PC-3 (cell line): ENCODE results near the gene GALNT18.

Source experiments
- EZH2 ChIP-seq: fragments of 300-600 bp; sonication (generic); IDR thresholded peaks from one replicate; pipeline ENCODE4 v1.6.1; 2017; ENCODE audit warnings: antibody characterized with exemption, mild to moderate bottlenecking, low read length; ENCODE audit not compliant: unreplicated experiment
- TF ChIP-seq, protein P1 (sequence below): fragments of 300-600 bp; sonication (generic); conservative IDR thresholded peaks from 2 replicates; pipeline ENCODE4 v1.5.1; 2017; ENCODE audit warnings: antibody characterized with exemption, low read depth, mild to moderate bottlenecking, low read length

DNA sequence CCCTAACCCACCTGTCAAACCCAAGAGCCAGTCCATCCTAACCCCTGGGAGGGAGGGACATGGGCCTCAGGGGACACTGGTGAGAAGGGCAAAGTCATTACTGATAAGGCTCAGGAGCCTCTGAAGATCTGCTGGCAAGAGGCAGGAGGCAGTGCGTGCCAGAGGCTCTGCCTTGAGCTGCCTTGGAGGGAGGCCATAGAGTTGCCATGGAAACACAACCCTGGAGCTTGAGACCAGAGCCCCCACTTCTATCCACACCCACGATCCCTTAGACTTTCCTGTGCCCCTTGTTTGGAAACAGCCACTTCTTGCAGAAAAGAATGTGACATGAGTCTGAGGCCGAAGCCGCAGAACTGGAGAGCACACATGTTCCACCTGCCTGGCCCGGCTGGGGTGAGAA is 179.0 kb downstream of the GALNT18 start:
- TF ChIP-seq, protein P1, sequence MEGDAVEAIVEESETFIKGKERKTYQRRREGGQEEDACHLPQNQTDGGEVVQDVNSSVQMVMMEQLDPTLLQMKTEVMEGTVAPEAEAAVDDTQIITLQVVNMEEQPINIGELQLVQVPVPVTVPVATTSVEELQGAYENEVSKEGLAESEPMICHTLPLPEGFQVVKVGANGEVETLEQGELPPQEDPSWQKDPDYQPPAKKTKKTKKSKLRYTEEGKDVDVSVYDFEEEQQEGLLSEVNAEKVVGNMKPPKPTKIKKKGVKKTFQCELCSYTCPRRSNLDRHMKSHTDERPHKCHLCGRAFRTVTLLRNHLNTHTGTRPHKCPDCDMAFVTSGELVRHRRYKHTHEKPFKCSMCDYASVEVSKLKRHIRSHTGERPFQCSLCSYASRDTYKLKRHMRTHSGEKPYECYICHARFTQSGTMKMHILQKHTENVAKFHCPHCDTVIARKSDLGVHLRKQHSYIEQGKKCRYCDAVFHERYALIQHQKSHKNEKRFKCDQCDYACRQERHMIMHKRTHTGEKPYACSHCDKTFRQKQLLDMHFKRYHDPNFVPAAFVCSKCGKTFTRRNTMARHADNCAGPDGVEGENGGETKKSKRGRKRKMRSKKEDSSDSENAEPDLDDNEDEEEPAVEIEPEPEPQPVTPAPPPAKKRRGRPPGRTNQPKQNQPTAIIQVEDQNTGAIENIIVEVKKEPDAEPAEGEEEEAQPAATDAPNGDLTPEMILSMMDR, result no peak
- TF ChIP-seq EZH2, result no peak
